ENCODE measurements around the gene SERPINA1.

Gene SERPINA1

GRCh38 chr14:94391281-94391975, 3.0 kb upstream of the SERPINA1 start:
- Histone ChIP-seq H3K4me1 (ENCODE audit: low read length) (no peaks in the 10 kb centered on the region), H3K4me2 (ENCODE audit: low read depth, low read length) (no peak overlapping the region), H3K9me2 (replicated peaks; ENCODE audit: insufficient read depth, low read length) (no peaks in the 10 kb centered on the region), H3K27me3 (replicated peaks; ENCODE audit: insufficient read depth, low read length) (no peaks in the 10 kb centered on the region), H3K79me2 (ENCODE audit: low read length) (no peaks in the 10 kb centered on the region), H3K36me3 (replicated peaks; ENCODE audit: insufficient read depth, low read length) (no peaks in the 10 kb centered on the region), H4K20me1 (ENCODE audit: insufficient read depth, low read length) (no peaks in the 10 kb centered on the region), H2AFZ (ENCODE audit: low read length) (no peak overlapping the region), H3K9me3 (replicated peaks; ENCODE audit: insufficient read depth, low read length) (no peaks in the 10 kb centered on the region), H3F3A (ENCODE audit: insufficient read depth, low read length) (no peaks in the 10 kb centered on the region), H3K4me3 (ENCODE audit: low read length) (no peak overlapping the region), H3K9ac (ENCODE audit: low read length) (no peak overlapping the region), H3K27ac (ENCODE audit: low read length) (no peak overlapping the region)
- TF ChIP-seq, protein P1, sequence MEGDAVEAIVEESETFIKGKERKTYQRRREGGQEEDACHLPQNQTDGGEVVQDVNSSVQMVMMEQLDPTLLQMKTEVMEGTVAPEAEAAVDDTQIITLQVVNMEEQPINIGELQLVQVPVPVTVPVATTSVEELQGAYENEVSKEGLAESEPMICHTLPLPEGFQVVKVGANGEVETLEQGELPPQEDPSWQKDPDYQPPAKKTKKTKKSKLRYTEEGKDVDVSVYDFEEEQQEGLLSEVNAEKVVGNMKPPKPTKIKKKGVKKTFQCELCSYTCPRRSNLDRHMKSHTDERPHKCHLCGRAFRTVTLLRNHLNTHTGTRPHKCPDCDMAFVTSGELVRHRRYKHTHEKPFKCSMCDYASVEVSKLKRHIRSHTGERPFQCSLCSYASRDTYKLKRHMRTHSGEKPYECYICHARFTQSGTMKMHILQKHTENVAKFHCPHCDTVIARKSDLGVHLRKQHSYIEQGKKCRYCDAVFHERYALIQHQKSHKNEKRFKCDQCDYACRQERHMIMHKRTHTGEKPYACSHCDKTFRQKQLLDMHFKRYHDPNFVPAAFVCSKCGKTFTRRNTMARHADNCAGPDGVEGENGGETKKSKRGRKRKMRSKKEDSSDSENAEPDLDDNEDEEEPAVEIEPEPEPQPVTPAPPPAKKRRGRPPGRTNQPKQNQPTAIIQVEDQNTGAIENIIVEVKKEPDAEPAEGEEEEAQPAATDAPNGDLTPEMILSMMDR (IDR thresholded peaks at IDR 0.05; ENCODE audit: low read length), result no peak
- TF ChIP-seq EZH2 (optimal IDR thresholded peaks at IDR 0.05; ENCODE audit: low read depth, low read length) (no peak), EZH2phosphoT487 (IDR thresholded peaks at IDR 0.05; ENCODE audit: low read length) (no peak)
- DNase-seq, result no peak

- no peaks in the 10 kb centered on the region for H3K9me2 ChIP-seq (replicated peaks; ENCODE audit: insufficient read depth, low read length)
- no peaks in the 10 kb centered on the region for H3K4me1 ChIP-seq (ENCODE audit: low read length)
- TF ChIP-seq EZH2phosphoT487 (IDR thresholded peaks at IDR 0.05; ENCODE audit: low read length) (no peak), EZH2 (optimal IDR thresholded peaks at IDR 0.05; ENCODE audit: low read depth, low read length) (no peak)
- TF ChIP-seq, protein P1 (IDR thresholded peaks at IDR 0.05; ENCODE audit: low read length), result no peak
- H2AFZ ChIP-seq (ENCODE audit: low read length), result no peak overlapping the region
- H3K79me2 ChIP-seq (ENCODE audit: low read length), result no peaks in the 10 kb centered on the region
- no peaks in the 10 kb centered on the region for H3F3A ChIP-seq (ENCODE audit: insufficient read depth, low read length)
- no peaks in the 10 kb centered on the region for H3K9me3 ChIP-seq (replicated peaks; ENCODE audit: insufficient read depth, low read length)
- H3K4me2 ChIP-seq (ENCODE audit: low read depth, low read length), result no peak overlapping the region
- no peak overlapping the region for H3K4me3 ChIP-seq (ENCODE audit: low read length)
- no peak for DNase-seq
- H4K20me1 ChIP-seq (ENCODE audit: insufficient read depth, low read length), result no peaks in the 10 kb centered on the region
- H3K36me3 ChIP-seq (replicated peaks; ENCODE audit: insufficient read depth, low read length), result no peaks in the 10 kb centered on the region
- H3K27me3 ChIP-seq (replicated peaks; ENCODE audit: insufficient read depth, low read length), result no peaks in the 10 kb centered on the region
- H3K27ac ChIP-seq (ENCODE audit: low read length), result no peak overlapping the region
- H3K9ac ChIP-seq (ENCODE audit: low read length), result no peak overlapping the region
Measured at GRCh38 chr14:94390372-94391086, 2.1 kb upstream of the SERPINA1 start.

DNA sequence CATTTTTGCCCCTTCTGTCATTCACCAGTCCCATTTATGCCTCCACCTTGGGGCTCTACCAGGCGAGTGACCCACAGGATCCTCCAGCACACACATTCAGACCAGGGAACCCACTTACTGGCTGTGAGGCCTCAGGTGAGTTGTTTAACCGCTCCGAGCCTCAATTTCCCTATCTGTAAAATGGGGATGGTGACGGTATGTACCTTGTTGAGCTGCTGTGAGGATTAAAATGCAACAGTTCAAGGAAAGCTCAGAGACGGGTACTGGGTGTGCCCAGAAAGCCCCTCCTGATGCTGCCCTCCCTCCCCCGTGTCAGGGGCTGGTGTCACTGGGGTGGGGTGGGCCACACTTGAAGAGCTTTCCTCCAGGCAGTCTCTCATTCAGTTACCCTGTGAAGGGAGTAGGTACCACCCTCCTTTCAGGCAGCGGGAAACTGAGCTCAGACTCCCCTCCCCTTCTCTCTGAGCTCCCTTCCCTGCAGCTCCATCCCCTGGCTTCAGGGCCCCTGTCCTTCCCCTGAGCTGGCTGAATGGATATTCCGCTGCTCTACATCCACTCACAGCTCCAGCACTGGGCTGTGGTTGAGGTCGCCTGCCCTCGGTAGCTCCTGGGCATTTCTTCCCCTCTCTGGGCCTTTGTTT, 1.4 kb upstream of the SERPINA1 start:
- Histone ChIP-seq H3F3A (ENCODE audit: insufficient read depth, low read length) (no peaks in the 10 kb centered on the region), H3K79me2 (ENCODE audit: low read length) (no peaks in the 10 kb centered on the region), H2AFZ (ENCODE audit: low read length) (no peak overlapping the region), H3K9ac (ENCODE audit: low read length) (no peak overlapping the region), H4K20me1 (ENCODE audit: insufficient read depth, low read length) (no peaks in the 10 kb centered on the region), H3K9me3 (replicated peaks; ENCODE audit: insufficient read depth, low read length) (no peaks in the 10 kb centered on the region), H3K9me2 (replicated peaks; ENCODE audit: insufficient read depth, low read length) (no peaks in the 10 kb centered on the region), H3K36me3 (replicated peaks; ENCODE audit: insufficient read depth, low read length) (no peaks in the 10 kb centered on the region), H3K27ac (ENCODE audit: low read length) (no peak overlapping the region), H3K4me1 (ENCODE audit: low read length) (no peaks in the 10 kb centered on the region), H3K4me3 (ENCODE audit: low read length) (no peak overlapping the region), H3K4me2 (ENCODE audit: low read depth, low read length) (no peak overlapping the region), H3K27me3 (replicated peaks; ENCODE audit: insufficient read depth, low read length) (no peaks in the 10 kb centered on the region)
- no peak for DNase-seq
- TF ChIP-seq, protein P1 (IDR thresholded peaks at IDR 0.05; ENCODE audit: low read length), result no peak
- TF ChIP-seq EZH2phosphoT487 (IDR thresholded peaks at IDR 0.05; ENCODE audit: low read length), result no peak
- TF ChIP-seq EZH2 (optimal IDR thresholded peaks at IDR 0.05; ENCODE audit: low read depth, low read length), result no peak
